H1 (cell line): Measurements from ENCODE around the gene CBL.
A peak's percentile ranks its signal among the peaks of the same experiment; 100 is the strongest.

Experiments used
- CEBPB ChIP-seq: IDR thresholded peaks from 2 replicates; pipeline ENCODE4 v1.6.1; 2012; ENCODE audit warnings: low read depth, low read length
- CREB1 ChIP-seq: IDR thresholded peaks from 2 replicates; pipeline ENCODE4 v1.6.1; 2012; ENCODE audit warnings: inconsistent platforms
- EP300 ChIP-seq, 2 experiments: IDR thresholded peaks; 1 replicate in 1 of 2; 2 replicates in 1 of 2; pipeline ENCODE4 v1.6.1; 2011 to 2012; ENCODE audit warnings: low read depth in 2 of 2, low read length in 2 of 2, mild to moderate bottlenecking in 2 of 2, borderline replicate concordance in 1 of 2, inconsistent platforms in 1 of 2, moderate library complexity in 1 of 2
- POLR2AphosphoS5 ChIP-seq: IDR thresholded peaks from 2 replicates; pipeline ENCODE4 v1.6.1; 2011; ENCODE audit warnings: low read depth, low read length
- SP1 ChIP-seq: IDR thresholded peaks from 2 replicates; pipeline ENCODE4 v1.6.1; 2011; ENCODE audit warnings: low read depth, low read length
- TAF1 ChIP-seq: IDR thresholded peaks from 2 replicates; pipeline ENCODE4 v1.6.1; 2011; ENCODE audit warnings: mild to moderate bottlenecking, low read depth, low read length
- ZNF274 ChIP-seq: IDR thresholded peaks from 2 replicates; pipeline ENCODE4 v1.7.0; 2012; ENCODE audit warnings: low read length, borderline replicate concordance; ENCODE audit errors: extremely low read depth

- peak in 1 of 2 experiments; percentile 62; a peak in 1 of 3 replicates for TF ChIP-seq EP300 (IDR thresholded peaks at IDR 0.05; ENCODE audit: borderline replicate concordance in 1 of 2, low read depth in 2 of 2, low read length in 2 of 2)
- no peak for TF ChIP-seq ZNF274
- TF ChIP-seq CEBPB: no peak
- TF ChIP-seq TAF1: no peak
- no peak for TF ChIP-seq CREB1
- no peak for TF ChIP-seq POLR2AphosphoS5
- no peak for TF ChIP-seq SP1
These were observed 132.3 kb downstream of the CBL start for GRCh38 chr11:119338318-119338890.
